HEK293T (cell line): ENCODE measurements around the gene ARHGEF28.

Experiments
- ARNT ChIP-seq: fragments of 450-650 bp; IDR thresholded peaks from 2 replicates; pipeline ENCODE4 v1.6.1; 2017; ENCODE audit warnings: mild to moderate bottlenecking
- FOXA1 ChIP-seq: fragments of 450-650 bp; IDR thresholded peaks from 2 replicates; pipeline ENCODE4 v1.6.1; 2016; ENCODE audit warnings: mild to moderate bottlenecking
- FOXM1 ChIP-seq: fragments of 450-650 bp; IDR thresholded peaks from 2 replicates; pipeline ENCODE4 v1.6.1; 2017; ENCODE audit warnings: mild to moderate bottlenecking, borderline replicate concordance
- HDGF ChIP-seq: fragments of 450-650 bp; IDR thresholded peaks from 2 replicates; pipeline ENCODE4 v1.6.1; 2017; ENCODE audit warnings: antibody characterized with exemption, borderline replicate concordance
- NFRKB ChIP-seq: fragments of 450-650 bp; IDR thresholded peaks from 2 replicates; pipeline ENCODE4 v1.6.1; 2016; ENCODE audit warnings: mild to moderate bottlenecking, moderate library complexity
- SP1 ChIP-seq: fragments of 450-650 bp; IDR thresholded peaks from 2 replicates; pipeline ENCODE4 v1.6.1; 2017
- TARDBP ChIP-seq: fragments of 450-650 bp; IDR thresholded peaks from 2 replicates; pipeline ENCODE4 v1.6.1; 2016

DNA sequence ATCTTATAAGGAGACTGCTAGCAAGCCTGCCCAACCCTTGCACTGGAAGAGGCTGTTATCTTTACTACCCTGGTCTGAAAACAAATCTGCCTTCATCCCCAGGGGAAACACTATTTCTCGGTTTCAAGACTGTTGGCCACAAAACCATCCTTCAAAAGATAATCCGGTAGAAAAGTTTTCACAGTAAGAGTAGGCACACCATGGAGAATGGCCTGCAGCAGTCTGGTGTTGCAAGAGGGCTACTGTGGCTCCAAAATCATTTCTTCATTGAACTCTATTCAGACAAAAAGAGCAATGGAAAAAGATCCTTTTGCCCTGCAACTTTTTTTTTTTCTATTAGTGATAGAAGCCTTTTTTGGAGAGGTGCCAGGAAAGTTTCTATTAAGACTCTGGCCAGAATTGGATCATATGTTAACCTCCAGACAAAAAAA, 163.9 kb downstream of the ARHGEF28 start:
- TF ChIP-seq TARDBP (no peak), SP1 (no peak), HDGF (no peak), NFRKB (no peak), FOXA1 (no peak), FOXM1 (no peak), ARNT (no peak)
